Panc1 (cell line): ENCODE measurements around the gene PRTFDC1. TPM values are rescaled to one million over a fixed set of nuclear protein-coding genes. Genes with fewer than 3 reads are reported as not detected.

Experiments
- ATAC-seq: fragments of 200-7000 bp; cut with Tn5 transposase; 2 replicates; pipeline ENCODE4 v1.9.1; 2020; ENCODE audit warnings: mild to moderate bottlenecking, moderate library complexity
- BruUV-seq: library from RNA; stranded (reverse); fragments of 400-500 nt; replicated peaks from 2 replicates; lab custom pipeline; 2021; lab: Mats Ljungman, UMichigan
- CTCF ChIA-PET: fragments of 300-600 bp; sonication (Branson Sonifier 250); formaldehyde crosslinking; loops from one replicate; lab custom pipeline; 2022; ENCODE audit warnings: antibody characterized with exemption; lab: Charles Lee
- POLR2A ChIA-PET: fragments of 300-600 bp; sonication (Branson Sonifier 250); formaldehyde crosslinking; loops from one replicate; lab custom pipeline; 2022; ENCODE audit warnings: antibody characterized with exemption; lab: Charles Lee
- DNase-seq: peaks from one replicate; pipeline ENCODE4 v3.0.0-alpha.2; 2010; ENCODE audit warnings: low read depth, low spot score
- H3K27ac ChIP-seq: 2 replicates; pipeline ENCODE4 v1.5.1; 2011; ENCODE audit warnings: mild to moderate bottlenecking, low read length, inconsistent platforms
- H3K27me3 ChIP-seq: fragments of 200-500 bp; sonication (Bioruptor generic); 2 replicates; pipeline ENCODE4 v1.6.0; 2014; ENCODE audit warnings: low read length, inconsistent platforms; ENCODE audit not compliant: control insufficient read depth, insufficient read depth
- H3K36me3 ChIP-seq: fragments of 200-500 bp; sonication (Bioruptor generic); 2 replicates; pipeline ENCODE4 v1.5.1; 2014; ENCODE audit warnings: inconsistent platforms, mild to moderate bottlenecking, low read length, moderate library complexity; ENCODE audit not compliant: control insufficient read depth, insufficient read depth
- H3K4me1 ChIP-seq: 2 replicates; pipeline ENCODE4 v1.5.1; 2011; ENCODE audit warnings: inconsistent platforms, mild to moderate bottlenecking, low read length, moderate library complexity; ENCODE audit not compliant: control insufficient read depth, insufficient read depth
- H3K4me3 ChIP-seq, 2 experiments: 2 replicates each; pipeline ENCODE4 v1.5.1; 2011 to 2012; ENCODE audit warnings: low read depth in 2 of 2, low read length in 2 of 2, mild to moderate bottlenecking in 2 of 2, inconsistent platforms in 1 of 2, moderate library complexity in 1 of 2
- H3K9me3 ChIP-seq: fragments of 200-500 bp; sonication (Bioruptor generic); 2 replicates; pipeline ENCODE4 v1.5.1; 2014; ENCODE audit warnings: low read depth, mild to moderate bottlenecking, inconsistent platforms, low read length, moderate library complexity; ENCODE audit not compliant: control insufficient read depth, insufficient read depth
- POLR2AphosphoS5 ChIP-seq: IDR thresholded peaks from 2 replicates; pipeline ENCODE4 v1.6.1; 2012; ENCODE audit warnings: mild to moderate bottlenecking, low read depth, low read length, moderate library complexity
- SIN3A ChIP-seq: IDR thresholded peaks from 2 replicates; pipeline ENCODE4 v1.6.1; 2012; ENCODE audit warnings: low read depth, mild to moderate bottlenecking, low read length, moderate library complexity, borderline replicate concordance; ENCODE audit not compliant: insufficient read depth
- TCF7L2 ChIP-seq: IDR thresholded peaks from 2 replicates; pipeline ENCODE4 v1.6.1; 2011; ENCODE audit warnings: mild to moderate bottlenecking, low read depth, low read length, inconsistent platforms
- in situ Hi-C: cut with HindIII; loops from 2 replicates; pipeline ENCODE4 v1.10.0; 2016; ENCODE audit warnings: low sequenced_read_pairs, low pct_unique_long_range_greater_than_20kb
- intact Hi-C: fragments of 100-400 bp; cut with micrococcal nuclease; formaldehyde crosslinking; loops from one replicate; pipeline ENCODE4 v1.10.0; 2022; ENCODE audit not compliant: unreplicated experiment
- total RNA-seq: library from RNA; stranded (reverse); gene quantifications from one replicate; pipeline ENCODE4 v1.2.1, GENCODE V29; 2021; ENCODE audit not compliant: unreplicated experiment
- TF ChIP-seq, protein P1 (sequence below): fragments of 450-650 bp; IDR thresholded peaks from 2 replicates; pipeline ENCODE4 v1.5.1; 2017; ENCODE audit warnings: mild to moderate bottlenecking
- TF ChIP-seq, protein P2 (sequence below), 2 experiments: IDR thresholded peaks; 2 replicates each; pipeline ENCODE4 v1.6.1; 2011 to 2012; ENCODE audit warnings: low read depth in 2 of 2, control low read depth in 1 of 2, low read length in 1 of 2, mild to moderate bottlenecking in 1 of 2, moderate library complexity in 1 of 2; ENCODE audit not compliant: insufficient read depth in 1 of 2

The PRTFDC1 gene
- total RNA-seq, 1 experiment from 2014 or later: 3.0 TPM

DNA sequence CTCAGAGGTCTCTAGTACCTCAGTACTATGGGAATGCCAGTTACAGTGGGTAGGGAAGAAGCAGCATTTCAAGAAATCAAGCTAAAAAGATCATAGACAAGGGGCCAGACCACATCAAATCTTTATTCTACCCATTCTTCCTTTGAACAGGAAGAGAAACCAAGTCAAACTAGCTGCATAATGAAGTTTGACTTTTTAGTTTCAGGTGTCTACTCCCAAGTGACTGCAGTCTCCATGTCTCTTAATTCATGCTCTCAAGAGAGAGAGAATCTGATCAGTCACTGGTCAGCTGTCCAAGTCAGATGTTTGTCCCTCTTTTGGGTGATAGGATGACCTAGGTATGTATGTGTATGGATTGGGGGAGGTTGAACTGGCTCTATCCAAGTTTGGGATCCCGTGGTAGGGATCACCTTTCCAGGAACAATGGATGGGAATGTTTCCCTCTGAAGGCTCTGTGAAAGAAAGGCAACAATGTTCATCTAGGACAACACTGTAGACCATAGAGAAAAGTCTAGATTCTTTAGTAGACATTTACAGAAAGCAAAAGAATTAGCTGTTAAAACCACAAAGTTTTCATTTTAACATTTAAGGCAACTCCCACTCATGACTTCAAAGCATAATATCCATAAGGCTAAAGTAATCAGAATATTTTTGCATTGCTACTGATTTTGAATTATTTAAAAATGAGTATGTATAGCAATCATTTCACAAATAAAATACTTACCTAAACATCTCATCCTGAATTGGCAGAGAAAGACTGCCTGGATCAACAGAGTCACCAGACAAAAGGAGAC is 30.1 kb upstream of the PRTFDC1 start:
- intact Hi-C loops (no loop called here), in situ Hi-C loops (no loop called here)
- no peak overlapping the region for H3K4me3 ChIP-seq
- no peaks in the 10 kb centered on the region for H3K9me3 ChIP-seq
- ChIA-PET POLR2A (no interaction called here), CTCF (interaction anchor here (0.6 kb wide), 1 partner anchor 341 kb away, joined by 3 read pairs; no protein-coding TSS in a partner anchor)
- no TSS peak for BruUV-seq
- TF ChIP-seq, protein P1, sequence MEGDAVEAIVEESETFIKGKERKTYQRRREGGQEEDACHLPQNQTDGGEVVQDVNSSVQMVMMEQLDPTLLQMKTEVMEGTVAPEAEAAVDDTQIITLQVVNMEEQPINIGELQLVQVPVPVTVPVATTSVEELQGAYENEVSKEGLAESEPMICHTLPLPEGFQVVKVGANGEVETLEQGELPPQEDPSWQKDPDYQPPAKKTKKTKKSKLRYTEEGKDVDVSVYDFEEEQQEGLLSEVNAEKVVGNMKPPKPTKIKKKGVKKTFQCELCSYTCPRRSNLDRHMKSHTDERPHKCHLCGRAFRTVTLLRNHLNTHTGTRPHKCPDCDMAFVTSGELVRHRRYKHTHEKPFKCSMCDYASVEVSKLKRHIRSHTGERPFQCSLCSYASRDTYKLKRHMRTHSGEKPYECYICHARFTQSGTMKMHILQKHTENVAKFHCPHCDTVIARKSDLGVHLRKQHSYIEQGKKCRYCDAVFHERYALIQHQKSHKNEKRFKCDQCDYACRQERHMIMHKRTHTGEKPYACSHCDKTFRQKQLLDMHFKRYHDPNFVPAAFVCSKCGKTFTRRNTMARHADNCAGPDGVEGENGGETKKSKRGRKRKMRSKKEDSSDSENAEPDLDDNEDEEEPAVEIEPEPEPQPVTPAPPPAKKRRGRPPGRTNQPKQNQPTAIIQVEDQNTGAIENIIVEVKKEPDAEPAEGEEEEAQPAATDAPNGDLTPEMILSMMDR: no peak
- TF ChIP-seq SIN3A (no peak), TCF7L2 (no peak), POLR2AphosphoS5 (no peak)
- TF ChIP-seq, protein P2, sequence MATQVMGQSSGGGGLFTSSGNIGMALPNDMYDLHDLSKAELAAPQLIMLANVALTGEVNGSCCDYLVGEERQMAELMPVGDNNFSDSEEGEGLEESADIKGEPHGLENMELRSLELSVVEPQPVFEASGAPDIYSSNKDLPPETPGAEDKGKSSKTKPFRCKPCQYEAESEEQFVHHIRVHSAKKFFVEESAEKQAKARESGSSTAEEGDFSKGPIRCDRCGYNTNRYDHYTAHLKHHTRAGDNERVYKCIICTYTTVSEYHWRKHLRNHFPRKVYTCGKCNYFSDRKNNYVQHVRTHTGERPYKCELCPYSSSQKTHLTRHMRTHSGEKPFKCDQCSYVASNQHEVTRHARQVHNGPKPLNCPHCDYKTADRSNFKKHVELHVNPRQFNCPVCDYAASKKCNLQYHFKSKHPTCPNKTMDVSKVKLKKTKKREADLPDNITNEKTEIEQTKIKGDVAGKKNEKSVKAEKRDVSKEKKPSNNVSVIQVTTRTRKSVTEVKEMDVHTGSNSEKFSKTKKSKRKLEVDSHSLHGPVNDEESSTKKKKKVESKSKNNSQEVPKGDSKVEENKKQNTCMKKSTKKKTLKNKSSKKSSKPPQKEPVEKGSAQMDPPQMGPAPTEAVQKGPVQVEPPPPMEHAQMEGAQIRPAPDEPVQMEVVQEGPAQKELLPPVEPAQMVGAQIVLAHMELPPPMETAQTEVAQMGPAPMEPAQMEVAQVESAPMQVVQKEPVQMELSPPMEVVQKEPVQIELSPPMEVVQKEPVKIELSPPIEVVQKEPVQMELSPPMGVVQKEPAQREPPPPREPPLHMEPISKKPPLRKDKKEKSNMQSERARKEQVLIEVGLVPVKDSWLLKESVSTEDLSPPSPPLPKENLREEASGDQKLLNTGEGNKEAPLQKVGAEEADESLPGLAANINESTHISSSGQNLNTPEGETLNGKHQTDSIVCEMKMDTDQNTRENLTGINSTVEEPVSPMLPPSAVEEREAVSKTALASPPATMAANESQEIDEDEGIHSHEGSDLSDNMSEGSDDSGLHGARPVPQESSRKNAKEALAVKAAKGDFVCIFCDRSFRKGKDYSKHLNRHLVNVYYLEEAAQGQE (IDR thresholded peaks at IDR 0.05; ENCODE audit: insufficient read depth in 1 of 2, low read depth in 2 of 2, low read length in 1 of 2): no peak
- H3K27me3 ChIP-seq: no peaks in the 10 kb centered on the region
- H3K4me1 ChIP-seq: peaks cover 3% of the 10 kb centered on the region; the same call in 1 of the 2 replicates
- no peak for DNase-seq
- no peak overlapping the region for H3K27ac ChIP-seq
- H3K36me3 ChIP-seq: no peaks in the 10 kb centered on the region
- no peak for ATAC-seq

DNA sequence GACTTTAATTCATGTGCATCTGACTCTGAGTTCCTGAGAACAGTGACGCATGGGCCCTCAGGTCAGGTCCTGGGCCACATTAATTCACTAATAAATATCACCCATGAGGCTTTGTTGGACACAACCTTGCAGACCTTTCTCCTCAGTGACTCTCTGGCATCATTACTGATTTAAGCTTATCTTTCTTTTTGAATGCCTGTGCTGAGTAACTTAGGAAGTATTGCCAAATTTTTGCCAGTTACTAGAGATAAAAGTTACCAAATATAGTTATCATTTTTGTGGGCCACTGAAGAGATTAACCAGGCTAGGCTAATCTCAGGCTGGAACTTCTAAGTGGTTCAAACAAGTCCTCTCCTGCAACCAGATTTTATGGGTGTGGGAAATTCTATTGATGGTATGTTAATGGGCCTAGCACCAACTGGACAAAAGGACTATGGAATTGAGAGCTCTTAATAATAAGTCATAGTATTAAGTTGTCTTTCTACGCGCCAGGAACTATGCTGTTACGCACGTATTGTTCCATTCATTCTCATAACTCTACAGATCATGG is 28.8 kb upstream of the PRTFDC1 start:
- no peak for DNase-seq
- BruUV-seq: no TSS peak
- CTCF ChIA-PET: no interaction called here
- no peaks in the 10 kb centered on the region for H3K27me3 ChIP-seq
- no peaks in the 10 kb centered on the region for H3K36me3 ChIP-seq
- H3K4me1 ChIP-seq: no peaks in the 10 kb centered on the region
- intact Hi-C loops (no loop called here), in situ Hi-C loops (no loop called here)
- H3K4me3 ChIP-seq: no peak overlapping the region
- POLR2A ChIA-PET: no interaction called here
- no peak overlapping the region for H3K27ac ChIP-seq
- H3K9me3 ChIP-seq: no peaks in the 10 kb centered on the region
- no peak for ATAC-seq
- TF ChIP-seq SIN3A (no peak), TCF7L2 (no peak), POLR2AphosphoS5 (no peak)
- TF ChIP-seq, protein P1: no peak
- TF ChIP-seq, protein P2 (IDR thresholded peaks at IDR 0.05; ENCODE audit: insufficient read depth in 1 of 2, low read depth in 2 of 2, low read length in 1 of 2): no peak
